GM04503 (cell line): ENCODE results near the gene AGTPBP1.

Source experiments
- DNase-seq: peaks from one replicate; pipeline ENCODE4 v3.0.0-alpha.2; 2012; ENCODE audit warnings: low read depth

The AGTPBP1 gene

GRCh38 chr9:85717220-85717619 is 24.5 kb downstream of the AGTPBP1 start:
- no peak for DNase-seq

GRCh38 chr9:85716031-85716877 is 25.5 kb downstream of the AGTPBP1 start:
- no peak for DNase-seq

GRCh38 chr9:85715587-85715986 is 26.2 kb downstream of the AGTPBP1 start:
- DNase-seq: no peak

GRCh38 chr9:85713897-85714296 is 27.9 kb downstream of the AGTPBP1 start:
- no peak for DNase-seq

GRCh38 chr9:85704744-85705143 is 37.0 kb downstream of the AGTPBP1 start:
- no peak for DNase-seq

GRCh38 chr9:85703398-85703797 is 38.4 kb downstream of the AGTPBP1 start:
- DNase-seq: no peak

GRCh38 chr9:85702726-85703289 is 38.9 kb downstream of the AGTPBP1 start:
- DNase-seq: no peak

GRCh38 chr9:85702191-85702590 is 39.6 kb downstream of the AGTPBP1 start:
- DNase-seq: no peak

- no peak for DNase-seq
Measured at GRCh38 chr9:85700330-85700729, 41.4 kb downstream of the AGTPBP1 start.

GRCh38 chr9:85688361-85688760 is 53.4 kb downstream of the AGTPBP1 start:
- DNase-seq: no peak

GRCh38 chr9:85685081-85685480 is 56.7 kb downstream of the AGTPBP1 start:
- no peak for DNase-seq

GRCh38 chr9:85676790-85677189 is 65.0 kb downstream of the AGTPBP1 start:
- DNase-seq: no peak

- DNase-seq: no peak
Measured at GRCh38 chr9:85667374-85667773, 74.4 kb downstream of the AGTPBP1 start.

GRCh38 chr9:85666086-85666485 is 75.7 kb downstream of the AGTPBP1 start:
- DNase-seq: no peak

- no peak for DNase-seq
Measured at GRCh38 chr9:85662573-85662972, 79.2 kb downstream of the AGTPBP1 start.

- DNase-seq: no peak
Measured at GRCh38 chr9:85658716-85659115, 83.0 kb downstream of the AGTPBP1 start.

GRCh38 chr9:85653153-85653552 is 88.6 kb downstream of the AGTPBP1 start:
- no peak for DNase-seq

- no peak for DNase-seq
Measured at GRCh38 chr9:85647571-85647970, 94.2 kb downstream of the AGTPBP1 start.

- no peak for DNase-seq
Measured at GRCh38 chr9:85645909-85646627, 95.7 kb downstream of the AGTPBP1 start.

GRCh38 chr9:85640425-85640824 is 101.3 kb downstream of the AGTPBP1 start:
- DNase-seq: no peak

- no peak for DNase-seq
Measured at GRCh38 chr9:85639675-85640186, 102.0 kb downstream of the AGTPBP1 start.

- no peak for DNase-seq
Measured at GRCh38 chr9:85631809-85632208, 109.9 kb downstream of the AGTPBP1 start.

- DNase-seq: no peak
Measured at GRCh38 chr9:85630676-85631075, 111.1 kb downstream of the AGTPBP1 start.
